Measurements from ENCODE around the gene SLC35E2B.
"Not testable (repeated sequence)": the region's sequence is repeated elsewhere in the genome, so short reads cannot be mapped to it uniquely, and the experiment has no call there.

Gene SLC35E2B

DNA sequence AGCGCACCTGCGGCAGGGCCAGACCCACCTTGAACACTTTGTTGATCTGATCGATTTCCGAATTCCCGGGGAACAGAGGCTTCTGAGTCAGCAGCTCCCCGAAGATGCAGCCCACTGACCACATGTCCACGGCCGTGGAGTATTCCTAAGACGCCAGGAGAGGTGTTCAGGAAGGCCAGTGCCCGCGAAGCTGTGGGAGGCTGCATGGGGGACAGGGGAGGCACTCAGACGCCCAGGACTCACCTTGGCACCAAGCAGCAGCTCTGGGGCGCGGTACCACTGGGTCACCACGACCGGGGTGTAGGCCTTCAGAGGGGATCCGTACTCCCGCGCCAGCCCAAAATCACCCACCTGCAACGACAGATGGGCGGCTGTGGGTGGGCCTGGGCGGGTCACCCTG is 11.2 kb upstream of the SLC35E2B start:
- no peak for DNase-seq (ENCODE audit: low read depth)

DNA sequence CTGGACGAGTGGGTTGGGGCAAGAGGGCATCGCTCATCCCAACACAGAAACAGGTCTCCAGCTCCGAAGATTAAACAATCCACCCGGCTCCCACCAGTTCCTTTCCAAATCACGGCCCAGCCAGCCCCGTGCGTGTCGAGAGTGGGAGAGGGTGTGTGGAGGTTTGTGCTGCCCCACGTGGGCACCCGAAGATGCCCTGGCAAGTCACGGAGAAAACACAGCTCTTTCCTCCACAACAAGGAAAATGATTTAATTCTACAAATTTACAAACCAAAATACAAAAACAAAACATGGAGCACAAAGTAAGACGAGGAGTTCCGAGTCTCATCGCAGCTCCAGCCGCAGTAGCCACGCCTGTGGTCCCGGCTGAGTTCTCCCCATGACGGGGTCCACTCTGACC is 9.9 kb upstream of the SLC35E2B start:
- not testable (repeated sequence) for DNase-seq (ENCODE audit: low read depth)

DNA sequence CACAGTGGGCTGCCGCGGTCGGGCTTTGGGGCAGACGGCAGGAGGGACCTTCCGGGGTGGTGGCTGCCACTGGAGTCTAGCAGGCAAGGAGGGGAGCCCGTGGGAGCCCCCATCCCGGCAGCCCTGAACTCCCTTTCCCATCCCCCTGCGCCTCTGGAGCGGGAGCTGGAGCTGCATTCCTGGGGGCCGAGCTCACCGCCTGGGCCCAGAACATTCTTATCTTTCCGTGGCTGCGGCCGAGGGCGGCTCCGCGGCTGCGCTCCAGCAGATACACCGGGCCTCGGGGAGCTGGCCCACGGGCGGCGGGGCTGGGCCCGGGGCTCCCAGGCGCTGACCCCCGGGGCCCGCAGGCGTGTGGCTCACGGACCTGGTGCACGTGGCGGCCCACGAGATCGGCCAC is 8.0 kb upstream of the SLC35E2B start:
- DNase-seq (ENCODE audit: low read depth): not testable (repeated sequence)

DNA sequence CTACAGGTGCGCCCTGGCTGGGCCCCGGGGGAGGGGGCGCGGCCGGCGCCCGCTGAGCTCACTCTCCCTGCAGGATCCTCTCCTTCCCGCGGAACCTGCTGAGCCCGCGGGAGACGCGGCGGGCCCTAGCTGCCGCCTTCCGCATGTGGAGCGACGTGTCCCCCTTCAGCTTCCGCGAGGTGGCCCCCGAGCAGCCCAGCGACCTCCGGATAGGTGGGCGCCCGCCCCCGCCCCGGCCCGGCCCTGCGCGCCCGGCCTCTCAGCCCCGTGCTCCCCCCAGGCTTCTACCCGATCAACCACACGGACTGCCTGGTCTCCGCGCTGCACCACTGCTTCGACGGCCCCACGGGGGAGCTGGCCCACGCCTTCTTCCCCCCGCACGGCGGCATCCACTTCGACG is 7.5 kb upstream of the SLC35E2B start:
- DNase-seq (ENCODE audit: low read depth): not testable (repeated sequence)

DNA sequence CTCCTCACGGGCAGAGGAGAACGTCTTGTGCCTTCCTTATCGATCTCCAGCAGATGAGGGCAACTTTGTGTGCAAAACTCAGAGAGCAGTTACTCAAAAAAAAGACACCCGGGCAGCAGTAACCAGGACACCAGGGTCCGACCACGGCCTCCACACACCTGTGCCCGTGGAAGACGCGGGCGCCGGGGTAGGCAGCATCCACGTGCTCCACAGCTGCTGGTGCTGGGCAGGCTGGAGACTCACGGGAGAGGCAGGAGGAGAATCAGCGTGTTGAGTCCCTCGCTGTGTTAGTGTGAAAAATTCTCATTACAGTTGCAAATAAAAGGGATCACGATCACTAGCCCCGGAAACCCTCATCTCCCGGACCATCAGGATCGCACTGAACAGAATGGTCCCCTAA is 6.5 kb upstream of the SLC35E2B start:
- DNase-seq (ENCODE audit: low read depth): not testable (repeated sequence)

DNA sequence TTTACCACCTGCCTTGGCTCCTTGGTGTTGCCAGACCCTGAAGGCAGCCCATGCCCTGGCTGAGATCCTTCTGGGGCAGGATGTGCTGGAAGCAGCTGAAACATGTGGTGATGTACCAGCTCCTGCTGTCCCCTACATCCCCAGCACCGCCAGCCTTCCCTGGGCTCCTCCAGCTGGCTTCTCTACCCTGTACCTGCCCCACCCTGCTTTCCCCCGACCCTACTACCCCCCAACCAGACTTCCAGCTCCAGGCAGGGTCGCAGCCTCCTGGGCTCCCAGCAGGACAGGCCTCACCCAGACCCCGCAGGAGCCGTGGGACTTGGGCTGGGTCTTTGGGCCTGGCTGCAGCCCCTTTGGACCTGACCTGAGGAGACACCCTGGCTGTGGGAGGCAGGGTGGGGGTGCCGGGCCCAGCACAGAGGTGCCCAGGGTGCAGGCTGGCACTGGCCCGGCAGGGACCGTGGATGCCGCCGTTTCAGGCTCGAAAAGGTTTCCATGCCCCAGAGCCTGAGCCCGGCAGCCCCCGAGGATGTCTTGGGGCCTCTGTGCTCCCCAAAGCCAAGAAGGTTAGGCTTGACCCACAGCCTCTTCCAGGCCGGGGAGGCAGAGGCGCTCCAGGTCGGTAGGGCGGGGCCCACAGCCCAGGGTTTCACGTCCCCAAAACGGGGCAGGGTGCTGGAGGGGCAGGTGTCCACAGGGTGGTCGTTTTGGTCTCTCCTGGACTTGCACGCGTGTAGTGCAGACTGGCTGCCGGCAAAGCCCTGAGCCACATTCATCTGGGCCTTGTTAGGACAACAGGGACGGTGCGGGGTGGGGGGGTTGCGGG is 5.0 kb upstream of the SLC35E2B start:
- not testable (repeated sequence) for DNase-seq (ENCODE audit: low read depth)

DNA sequence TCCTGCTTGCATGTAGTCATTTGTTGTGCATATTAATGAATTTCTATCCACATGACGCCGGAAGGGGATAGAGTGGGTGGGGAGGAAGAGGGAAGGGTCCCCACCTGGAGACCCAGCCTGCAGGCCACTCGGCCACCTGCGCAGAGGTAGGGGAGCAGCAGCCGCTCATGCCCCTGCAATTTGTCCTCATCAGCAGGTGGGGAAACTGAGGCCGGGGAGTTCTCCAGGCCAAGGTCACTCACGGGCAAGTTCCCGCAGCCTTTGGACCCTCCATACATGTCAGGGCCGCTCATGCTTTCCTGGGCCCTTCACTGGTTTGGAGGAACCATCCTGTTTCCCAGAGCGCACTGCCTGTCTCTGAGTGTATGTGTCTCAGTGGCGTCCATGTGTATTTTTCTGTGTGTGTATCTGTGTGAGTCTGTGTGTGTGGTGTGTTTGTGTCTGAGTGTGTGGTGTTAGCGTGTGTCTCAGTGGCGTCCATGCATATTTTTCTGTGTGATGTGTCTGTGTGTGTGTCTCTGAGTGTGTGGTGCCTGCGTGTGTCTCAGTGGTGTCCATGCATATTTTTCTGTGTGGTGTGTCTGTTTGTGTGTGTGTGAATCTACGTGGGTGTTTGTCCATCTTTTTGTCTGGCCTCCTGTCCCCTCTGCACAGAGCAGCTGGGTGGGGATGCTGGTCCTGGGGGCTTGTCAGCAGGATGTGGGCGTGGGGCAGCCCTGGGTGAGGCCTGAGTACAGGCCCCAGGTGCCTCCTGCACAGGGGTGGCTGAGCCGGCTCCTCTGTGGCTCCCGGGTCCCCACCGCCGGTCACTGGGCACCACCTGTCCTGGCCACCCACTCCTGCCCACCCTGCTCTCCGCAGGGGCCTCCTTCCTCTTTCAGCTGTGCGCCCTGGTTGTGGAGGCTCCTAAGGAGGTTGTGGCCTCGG is 4.1 kb upstream of the SLC35E2B start:
- not testable (repeated sequence) for DNase-seq (ENCODE audit: low read depth)

DNA sequence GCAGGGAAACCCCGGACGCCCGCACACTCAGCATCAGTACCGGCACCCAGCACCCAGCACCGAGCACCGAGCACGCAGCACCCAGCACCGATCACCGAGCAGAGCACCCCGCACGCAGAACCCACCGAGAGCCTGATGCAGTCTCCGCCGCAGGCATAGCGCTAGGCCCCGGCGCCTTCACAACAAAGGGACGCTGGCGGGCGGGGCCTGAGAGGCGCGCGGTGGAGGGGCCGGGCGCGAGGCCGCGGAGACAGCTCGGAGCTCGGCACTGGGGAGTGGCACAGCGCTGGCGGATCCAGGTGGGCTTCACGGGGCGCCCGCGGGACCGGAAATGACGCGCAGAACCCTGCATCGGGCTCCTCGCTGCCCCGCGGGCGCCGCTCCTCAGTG is 276 bp downstream of the SLC35E2B start:
- DNase-seq (ENCODE audit: low read depth): peak; percentile 38

DNA sequence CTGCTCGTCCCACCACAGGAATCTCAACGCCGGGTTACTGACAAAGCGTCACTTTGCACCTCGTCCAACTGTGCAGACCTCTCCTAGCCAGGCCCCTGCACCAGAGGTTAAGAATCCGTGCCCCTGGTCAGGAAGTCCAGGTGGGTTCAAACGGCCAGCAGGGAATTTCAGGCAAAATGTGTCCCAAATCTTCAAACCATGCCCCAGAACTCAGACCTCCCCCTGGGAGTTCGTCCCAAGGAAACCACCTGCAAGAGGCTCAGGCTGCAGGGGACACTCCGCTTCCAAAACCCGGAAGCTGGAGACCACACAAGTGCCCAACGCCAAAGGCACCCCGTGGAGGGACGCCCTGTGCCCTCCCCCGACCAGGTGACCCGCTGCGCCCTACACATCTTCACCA is 1.2 kb downstream of the SLC35E2B start:
- not testable (repeated sequence) for DNase-seq (ENCODE audit: low read depth)

DNA sequence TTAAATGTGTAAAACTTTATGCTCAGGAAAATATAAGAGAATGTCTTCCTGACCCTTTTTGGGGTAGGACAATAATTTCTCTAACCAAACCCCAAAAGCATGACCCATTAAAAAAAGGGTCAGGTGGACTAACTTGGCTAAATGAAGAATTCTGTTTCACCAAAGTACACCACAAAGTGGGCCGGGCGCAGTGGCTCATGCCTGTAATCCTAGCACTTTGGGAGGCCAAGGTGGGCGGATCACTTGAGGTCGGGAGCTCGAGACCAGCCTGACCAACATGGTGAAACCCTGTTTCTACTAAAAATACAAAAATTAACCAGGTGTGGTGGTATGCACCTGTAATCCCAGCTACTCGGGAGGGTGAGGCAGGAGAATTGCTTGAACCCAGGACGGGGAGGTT is 3.1 kb downstream of the SLC35E2B start:
- DNase-seq (ENCODE audit: low read depth): not testable (repeated sequence)

DNA sequence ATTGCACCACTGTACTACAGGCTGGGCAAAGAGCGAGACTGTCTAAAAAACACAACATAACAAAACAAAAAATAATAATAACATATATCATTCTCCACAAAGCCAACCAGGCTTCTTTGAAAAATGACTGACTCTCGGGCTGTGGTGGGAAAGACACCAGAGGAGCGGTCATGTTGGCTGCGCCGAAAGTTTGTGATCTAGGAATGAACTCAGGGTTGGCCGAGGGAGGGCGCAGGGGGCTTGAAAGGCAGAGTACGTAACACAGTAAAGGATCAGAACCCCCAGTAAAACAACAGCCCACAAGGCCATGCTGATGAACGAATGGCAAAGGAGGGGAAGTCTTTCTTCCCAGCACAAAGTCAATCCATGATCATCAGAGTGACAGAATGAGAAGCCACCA is 4.7 kb downstream of the SLC35E2B start:
- DNase-seq (ENCODE audit: low read depth): no peak

DNA sequence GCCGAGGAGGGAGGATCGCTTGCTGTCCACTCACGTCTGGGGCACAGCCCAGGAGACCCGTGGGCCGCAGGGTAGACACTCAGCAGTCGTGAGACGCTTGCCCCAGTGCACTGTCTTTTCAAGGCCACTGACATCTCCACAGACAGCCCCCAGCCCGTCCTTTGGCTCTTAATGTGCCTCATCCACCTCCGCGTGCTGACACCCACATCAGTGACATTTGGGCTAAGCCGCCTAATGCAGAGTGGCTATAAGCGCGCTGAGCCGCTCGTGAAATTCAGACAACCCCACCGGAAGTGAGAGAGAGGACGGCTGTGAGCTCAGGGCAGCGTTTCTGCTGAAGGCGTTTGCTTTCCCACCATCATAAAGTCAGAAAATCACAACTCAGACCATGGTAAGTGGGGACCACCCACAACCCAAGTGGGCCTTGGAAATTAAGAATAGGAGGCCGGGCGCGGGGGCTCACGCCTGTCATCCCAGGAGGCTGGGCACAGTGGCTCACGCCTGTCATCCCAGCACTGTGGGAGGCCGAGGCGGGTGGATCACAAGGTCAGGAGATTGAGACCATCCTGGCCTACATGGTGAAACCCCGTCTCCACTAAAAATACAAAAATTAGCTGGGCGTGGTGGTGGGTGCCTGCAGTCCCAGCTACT is 8.4 kb downstream of the SLC35E2B start:
- no peak for DNase-seq (ENCODE audit: low read depth)

DNA sequence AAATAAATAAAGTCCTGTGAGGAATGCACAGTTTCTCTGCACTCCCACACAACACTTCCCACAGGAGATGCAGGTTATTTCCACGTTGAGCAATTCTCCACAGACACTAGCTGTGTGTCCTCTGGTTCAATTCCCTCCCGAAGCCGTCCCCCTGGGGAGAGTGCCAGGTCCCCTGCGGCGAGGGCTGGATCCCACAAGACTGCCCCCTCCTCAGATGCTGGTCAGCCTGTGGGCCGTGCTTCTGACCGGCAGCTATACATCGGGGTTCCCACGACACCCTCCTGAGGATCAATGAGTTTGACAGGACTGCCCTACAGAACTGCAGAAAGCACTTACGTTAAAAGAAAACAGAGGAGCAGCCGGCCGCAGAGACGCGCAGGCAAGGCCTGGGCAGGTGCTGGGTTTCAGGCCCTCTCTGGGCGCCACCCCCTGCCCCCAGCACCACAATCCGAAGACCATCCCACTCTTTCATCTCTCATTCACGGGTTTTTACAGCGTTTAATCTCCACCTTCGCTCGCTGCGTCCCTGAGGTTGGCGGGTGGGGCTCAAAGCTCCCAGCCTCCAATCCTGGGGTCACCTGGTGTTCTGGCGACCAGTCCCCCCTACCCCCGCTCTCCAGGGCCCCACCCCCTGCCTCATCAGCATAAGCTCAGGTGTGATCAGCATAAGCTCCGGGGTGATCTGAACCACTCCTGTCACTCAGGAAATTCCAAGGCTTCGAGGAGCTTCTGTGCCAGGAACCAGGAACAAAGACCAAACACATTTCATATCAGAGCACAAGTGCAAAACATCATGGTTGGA is 9.3 kb downstream of the SLC35E2B start:
- DNase-seq (ENCODE audit: low read depth): no peak

DNA sequence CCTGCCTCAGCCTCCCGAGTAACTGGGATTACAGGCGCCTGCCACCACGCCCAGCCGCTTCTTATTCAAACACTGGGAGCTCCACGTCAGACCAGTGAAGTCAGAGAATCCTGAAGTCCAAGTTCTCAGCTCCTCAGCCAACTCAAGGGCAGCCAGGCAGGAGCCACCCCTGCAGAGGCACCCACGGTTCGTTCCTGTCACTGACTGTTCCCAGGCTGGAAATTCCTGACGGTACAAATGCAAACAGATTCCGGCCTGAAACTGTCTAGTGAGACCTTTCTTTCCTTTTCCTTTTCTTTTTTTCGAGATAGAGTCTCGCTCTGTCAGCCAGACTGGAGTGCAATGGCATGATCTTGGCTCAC is 11.7 kb downstream of the SLC35E2B start:
- no peak for DNase-seq (ENCODE audit: low read depth)

DNA sequence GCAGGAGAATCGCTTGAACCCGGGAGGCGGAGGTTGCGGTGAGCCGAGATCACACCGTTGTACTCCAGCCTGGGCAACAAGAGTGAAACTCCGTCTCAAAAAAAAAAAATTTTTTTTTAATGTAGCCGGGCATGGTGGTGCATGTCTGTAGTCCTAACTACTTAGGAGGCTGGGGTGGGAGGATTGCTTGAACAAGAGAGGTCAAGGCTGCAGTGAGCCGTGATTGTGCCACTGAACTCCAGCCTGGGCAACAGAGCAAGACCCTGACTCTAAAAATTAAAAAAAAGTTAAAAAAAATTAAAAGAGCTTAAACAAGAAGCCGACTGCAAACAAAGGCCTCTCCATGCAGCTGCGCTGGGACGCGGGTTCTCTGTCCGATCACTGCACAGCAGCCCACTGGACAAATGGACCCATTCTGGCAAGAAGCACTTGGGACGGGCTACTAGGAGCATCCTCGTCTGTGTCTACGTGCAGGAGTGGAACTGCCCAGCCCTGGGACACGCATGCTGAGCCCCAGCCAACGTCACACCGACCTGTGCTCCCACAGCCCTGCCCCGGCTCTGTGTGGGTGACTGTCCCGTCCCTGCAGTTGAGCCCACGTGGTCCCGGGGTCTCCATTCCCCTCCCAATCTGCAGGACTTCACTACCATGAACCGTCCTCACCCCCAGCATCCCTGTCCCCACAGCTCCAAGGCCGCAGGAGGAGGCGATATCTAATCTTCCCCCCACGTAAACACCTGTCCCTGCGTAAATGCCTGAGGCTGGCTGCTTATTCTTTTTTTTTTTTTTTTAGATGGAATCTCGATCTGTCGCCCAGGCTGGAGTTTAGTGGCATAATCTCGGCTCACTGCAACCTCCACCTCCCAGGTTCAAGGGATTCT is 12.3 kb downstream of the SLC35E2B start:
- no peak for DNase-seq (ENCODE audit: low read depth)

DNA sequence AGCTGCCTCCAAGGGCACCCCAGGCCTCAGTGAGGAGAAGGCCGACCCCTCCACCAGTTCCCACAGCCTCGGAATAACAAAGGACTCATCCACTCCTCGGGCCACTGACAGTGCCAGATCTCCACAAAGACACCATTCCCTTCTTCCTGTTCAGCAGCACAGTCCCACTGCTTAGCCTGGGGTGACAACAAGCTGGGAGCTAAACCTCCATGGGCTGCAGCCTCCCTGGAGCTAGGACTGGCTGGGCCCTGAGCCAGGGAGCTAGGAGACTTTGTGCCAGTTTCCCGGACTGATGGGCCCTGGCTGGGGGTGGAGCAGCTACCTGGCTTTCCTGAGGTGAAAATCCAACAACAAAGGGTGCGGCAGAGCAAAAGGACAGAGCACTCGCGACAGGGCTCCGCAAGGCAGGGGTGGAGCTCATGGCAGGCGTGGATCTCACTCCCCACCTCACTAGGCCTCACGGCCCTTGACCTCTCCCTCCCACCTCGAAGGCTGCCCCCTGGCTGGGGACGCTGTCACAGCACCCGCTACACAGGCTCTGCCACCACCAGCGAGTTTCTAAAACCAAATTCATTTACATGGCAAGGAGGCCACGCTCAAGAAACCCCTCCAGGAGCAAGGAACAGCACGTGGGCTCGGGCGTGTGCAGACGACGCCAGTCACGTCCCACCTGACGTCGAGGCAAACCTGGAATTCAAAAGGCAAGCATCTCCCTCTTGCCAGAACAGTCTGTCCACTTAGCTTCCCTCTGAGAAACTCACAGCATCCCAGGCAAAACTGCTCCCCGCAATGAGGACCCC is 13.8 kb downstream of the SLC35E2B start:
- DNase-seq (ENCODE audit: low read depth): no peak

DNA sequence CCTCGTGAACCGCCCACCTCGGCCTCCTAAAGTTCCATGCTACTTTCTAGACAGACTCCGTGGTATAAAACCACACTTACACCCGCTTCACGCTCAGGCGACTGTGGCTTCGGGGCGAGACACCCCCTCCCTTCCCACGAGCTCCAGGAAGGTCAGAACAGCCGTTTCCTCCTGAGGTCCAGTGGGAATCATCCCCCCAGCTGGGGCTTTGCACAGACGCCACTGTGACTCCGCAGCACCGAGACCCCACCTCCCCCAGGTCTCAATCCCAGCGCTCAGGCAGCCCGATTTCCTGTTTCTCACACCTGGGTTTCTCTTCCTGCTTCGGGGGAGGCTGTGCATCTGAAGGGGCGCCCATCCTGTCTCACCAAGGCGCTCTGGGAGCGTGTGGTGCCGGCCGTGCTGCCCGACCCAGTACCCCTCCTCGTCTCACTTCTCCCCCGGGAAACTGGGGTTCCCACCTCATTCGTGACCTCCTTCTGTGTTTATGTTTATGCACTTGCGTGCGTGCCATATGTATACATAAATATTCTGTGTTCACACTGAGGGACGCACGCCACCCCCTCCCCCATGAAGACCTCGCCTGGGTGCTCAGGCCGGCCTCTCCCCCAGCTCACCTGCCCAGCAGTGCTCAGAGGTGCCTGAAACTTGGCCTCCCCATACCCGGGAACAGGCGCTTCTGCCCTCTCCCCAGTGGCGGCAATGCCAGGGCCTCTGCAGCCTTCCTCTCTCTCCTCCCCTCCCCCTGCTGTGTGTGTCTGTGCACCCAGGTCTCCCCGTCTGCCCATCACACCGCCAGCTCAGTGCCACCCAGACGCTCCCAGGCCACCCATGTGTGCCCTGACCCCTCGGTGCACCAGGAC is 14.6 kb downstream of the SLC35E2B start:
- no peak for DNase-seq (ENCODE audit: low read depth)

DNA sequence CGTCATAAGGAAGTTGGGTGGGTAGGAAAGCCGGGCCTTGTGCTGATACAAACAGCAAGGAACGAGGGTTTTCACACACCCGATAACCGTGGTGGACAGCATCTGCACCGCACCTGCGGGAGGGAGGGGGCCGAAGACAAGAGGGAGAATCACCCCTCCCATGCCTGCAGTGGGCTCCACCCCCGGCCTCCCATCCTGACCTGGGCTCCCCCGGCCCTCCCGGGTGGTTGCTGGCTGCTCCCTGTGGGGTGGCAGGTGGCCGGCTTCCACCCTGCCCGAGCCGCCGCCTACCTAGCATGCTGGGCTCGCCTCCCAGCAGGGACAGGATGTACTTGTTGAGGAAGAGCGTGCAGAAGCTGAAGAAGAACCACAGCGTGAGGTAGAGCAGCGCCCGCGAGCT is 16.5 kb downstream of the SLC35E2B start:
- not testable (repeated sequence) for DNase-seq (ENCODE audit: low read depth)

DNA sequence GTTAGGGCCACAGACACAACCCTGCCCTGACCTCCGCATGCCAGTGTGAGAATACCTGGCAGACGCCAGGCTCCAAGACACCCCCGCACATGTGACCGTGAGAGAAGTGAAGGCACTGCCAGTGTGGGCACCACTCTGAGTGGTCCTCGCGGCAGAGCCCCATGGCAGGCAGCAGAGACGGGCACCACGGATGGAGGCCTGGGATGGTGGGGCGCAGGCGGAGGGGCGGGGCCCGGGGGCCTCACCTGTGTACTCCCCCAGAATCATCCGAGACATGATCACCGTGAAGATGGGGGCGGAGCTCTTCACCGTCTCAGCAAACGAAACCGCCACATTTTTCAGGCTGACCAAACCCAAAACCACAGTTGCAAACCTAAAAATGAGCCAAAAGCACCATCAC is 17.4 kb downstream of the SLC35E2B start:
- DNase-seq (ENCODE audit: low read depth): not testable (repeated sequence)
